Choroid plexus epithelial cell (primary cell): ENCODE results near the gene MAGT1.
"Not testable (repeated sequence)": the region's sequence is repeated elsewhere in the genome, so short reads cannot be mapped to it uniquely, and the experiment has no call there.

ENCODE experiments used
- DNase-seq: peaks from one replicate; pipeline ENCODE4 v3.0.0-alpha.2; 2010; ENCODE audit warnings: low read depth
- H3K4me3 ChIP-seq: 2 replicates; pipeline ENCODE4 v1.5.1; 2011; ENCODE audit warnings: low read depth, mild to moderate bottlenecking, control low read depth, low read length, moderate library complexity
- TF ChIP-seq, protein P1 (sequence below): conservative IDR thresholded peaks from 2 replicates; pipeline ENCODE4 v1.5.1; 2011; ENCODE audit warnings: low read depth, mild to moderate bottlenecking, control low read depth, inconsistent platforms, low read length, moderate library complexity

MAGT1 gene

DNA sequence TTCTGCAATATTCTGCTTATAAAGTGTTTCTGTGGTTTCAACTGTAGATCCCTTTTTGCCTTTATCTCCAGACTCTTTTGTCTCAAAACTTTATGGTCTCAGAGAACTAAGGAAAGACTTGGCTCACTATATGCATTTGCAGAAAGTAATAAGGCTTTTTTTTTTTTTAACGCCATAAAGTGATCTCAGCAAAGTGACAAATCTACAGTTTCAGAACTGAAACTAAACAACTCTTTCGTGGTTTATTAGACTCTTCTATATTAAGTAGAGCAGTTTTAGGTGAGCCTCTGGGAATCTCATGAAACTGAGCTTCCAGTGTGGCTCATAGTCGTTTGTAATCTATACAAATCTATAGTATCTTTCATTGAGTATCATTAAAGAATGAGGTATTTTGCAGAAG, 30.5 kb upstream of the MAGT1 start:
- TF ChIP-seq, protein P1, sequence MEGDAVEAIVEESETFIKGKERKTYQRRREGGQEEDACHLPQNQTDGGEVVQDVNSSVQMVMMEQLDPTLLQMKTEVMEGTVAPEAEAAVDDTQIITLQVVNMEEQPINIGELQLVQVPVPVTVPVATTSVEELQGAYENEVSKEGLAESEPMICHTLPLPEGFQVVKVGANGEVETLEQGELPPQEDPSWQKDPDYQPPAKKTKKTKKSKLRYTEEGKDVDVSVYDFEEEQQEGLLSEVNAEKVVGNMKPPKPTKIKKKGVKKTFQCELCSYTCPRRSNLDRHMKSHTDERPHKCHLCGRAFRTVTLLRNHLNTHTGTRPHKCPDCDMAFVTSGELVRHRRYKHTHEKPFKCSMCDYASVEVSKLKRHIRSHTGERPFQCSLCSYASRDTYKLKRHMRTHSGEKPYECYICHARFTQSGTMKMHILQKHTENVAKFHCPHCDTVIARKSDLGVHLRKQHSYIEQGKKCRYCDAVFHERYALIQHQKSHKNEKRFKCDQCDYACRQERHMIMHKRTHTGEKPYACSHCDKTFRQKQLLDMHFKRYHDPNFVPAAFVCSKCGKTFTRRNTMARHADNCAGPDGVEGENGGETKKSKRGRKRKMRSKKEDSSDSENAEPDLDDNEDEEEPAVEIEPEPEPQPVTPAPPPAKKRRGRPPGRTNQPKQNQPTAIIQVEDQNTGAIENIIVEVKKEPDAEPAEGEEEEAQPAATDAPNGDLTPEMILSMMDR, result no peak
- H3K4me3 ChIP-seq, result no peak overlapping the region
- DNase-seq, result no peak

DNA sequence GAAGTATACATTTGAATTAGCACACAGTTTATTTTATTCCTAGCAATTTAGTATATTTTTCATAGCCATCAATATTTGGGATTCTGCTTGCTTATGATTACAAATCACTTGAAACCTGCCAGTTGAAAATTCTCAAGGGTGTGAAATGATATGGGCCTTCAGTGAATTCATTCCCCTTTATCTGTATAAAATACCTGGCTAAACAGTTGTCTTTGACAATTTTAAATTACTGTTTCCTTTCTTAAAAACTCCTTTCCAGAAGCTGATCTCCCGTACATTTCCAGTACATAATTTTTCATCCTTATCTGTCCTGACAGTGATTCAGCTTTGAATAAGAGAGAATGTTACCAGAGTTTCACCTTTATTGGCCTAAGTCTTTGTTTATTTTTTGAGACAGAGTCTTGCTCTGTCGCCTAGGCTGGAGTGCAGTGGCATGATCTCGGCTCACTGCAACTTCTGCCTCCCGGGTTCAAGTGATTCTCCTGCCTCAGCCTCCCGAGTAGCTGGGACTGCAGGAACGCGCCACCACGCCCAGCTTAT, 29.2 kb upstream of the MAGT1 start:
- TF ChIP-seq, protein P1, result no peak
- no peak overlapping the region for H3K4me3 ChIP-seq
- no peak for DNase-seq

DNA sequence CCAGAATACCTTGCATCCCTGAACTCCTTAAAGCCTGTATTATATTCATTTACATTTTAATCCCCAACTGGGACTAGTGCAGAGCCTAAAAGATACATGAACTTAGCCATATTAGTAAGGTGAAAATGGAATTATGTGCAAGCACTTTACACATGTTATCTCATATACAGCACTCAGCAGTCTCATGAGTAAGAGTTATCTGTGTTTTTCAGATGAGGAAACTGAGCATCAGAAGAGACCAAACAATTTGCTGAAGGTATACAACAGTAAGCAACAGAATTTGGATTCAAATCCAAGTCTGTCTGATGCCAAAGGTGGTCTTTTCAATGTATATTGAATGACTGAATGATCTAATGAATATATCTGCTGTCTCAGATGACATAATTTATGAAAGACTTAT, 27.6 kb upstream of the MAGT1 start:
- no peak for DNase-seq
- TF ChIP-seq, protein P1, result no peak
- no peak overlapping the region for H3K4me3 ChIP-seq

DNA sequence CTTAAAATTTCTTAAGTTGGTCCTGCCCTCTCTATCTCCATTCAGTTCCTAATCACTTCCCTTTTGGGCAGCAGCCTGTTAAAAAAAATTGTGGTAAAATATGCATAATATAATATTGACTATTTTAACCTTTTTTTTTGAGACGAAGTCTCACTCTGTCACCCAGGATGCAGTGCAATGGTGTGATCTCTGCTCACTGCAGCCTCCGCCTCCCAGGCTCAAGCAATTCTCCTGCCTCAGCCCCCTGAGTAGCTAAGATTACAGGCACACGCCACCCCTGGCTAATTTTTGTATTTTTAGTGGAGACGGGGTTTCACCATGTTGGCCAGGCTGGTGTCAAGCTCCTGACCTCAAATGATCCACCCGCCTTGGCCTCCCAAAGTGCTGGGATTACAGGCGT, 24.1 kb upstream of the MAGT1 start:
- not testable (repeated sequence) for DNase-seq, H3K4me3 ChIP-seq

DNA sequence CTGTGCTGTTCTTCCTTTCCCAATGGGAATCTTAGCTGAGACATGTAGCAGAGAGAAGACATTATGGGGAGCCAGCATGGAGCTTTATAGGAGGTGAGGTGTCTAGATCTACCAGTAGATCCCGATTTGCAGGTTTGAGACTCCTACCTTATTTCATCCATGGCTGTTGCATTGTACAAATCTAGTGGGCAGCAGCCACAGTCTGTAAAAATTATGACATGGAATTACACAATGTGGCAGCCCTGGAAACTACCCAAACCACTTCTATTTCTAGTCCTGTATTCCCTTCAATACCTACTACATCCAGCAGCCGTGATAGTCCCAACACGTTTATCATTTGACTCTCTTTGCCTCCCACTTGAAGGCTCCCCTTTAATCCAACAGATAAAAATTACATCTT, 23.3 kb upstream of the MAGT1 start:
- no peak overlapping the region for H3K4me3 ChIP-seq
- TF ChIP-seq, protein P1, result no peak
- DNase-seq, result peak; percentile 34

DNA sequence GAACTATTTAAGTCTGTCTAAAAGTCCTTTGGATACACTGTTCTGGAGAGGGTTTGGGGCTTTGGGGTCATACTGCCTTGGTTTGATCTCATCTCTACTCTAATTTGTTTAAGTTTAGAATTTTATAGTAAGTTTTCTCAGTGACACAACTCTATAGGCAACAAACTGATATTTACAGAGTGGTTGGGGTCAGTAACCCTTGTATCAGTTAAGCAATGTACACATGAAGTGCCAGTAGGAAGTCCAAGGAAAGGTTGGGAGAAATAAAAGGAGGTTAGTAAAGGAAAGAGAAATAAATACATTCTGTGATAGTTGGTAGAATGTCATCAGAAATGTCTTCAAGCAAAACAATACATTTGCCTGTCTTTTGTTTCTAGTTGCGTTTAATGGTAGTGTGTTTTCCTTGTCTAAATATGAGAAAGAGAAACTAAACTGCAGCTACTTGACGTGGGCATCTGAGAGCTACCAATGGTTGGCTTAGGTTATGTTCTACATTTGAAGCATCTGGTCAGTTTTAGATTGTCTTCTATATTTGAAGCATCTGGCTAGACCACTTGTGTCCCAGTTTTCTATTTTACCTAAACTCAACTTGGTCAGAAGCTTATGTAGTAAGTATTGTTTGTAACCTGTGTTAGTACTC, 22.2 kb upstream of the MAGT1 start:
- TF ChIP-seq, protein P1, result no peak
- no peak for DNase-seq
- H3K4me3 ChIP-seq, result no peak overlapping the region

DNA sequence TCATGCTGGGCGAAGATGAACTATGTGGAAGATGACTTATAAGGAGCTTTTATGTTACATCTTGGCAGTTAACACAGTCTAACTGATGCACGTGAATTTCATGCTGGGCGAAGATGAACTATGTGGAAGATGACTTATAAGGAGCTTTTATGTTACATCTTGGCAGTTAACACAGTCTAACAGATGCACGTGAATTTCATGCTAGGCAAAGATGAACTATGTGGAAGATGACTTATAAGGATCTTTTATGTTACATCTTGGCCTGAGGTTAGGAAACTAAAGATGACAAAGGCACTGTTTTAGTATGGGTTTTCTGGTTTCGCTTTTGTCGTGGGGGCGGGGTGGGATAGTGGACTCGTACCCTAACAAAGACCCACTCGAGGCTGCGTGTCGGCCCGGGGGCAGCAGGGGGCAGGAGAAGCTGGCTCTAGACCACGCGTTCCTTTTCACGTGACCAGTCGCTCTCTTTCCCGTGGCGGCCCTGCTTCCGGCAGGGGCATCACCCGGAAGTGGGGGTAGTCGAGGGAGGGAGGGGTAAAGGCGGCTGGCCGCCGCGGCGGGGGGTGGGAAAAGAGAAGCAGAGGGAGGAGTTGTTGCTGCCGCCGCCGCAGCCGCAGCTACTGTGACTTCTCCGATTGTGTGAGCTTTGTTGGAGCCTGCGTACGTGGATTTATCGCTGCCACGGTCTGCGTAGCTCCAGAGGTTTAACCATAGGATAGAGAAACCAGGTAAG, 15.0 kb upstream of the MAGT1 start, which contains the start of gene ATP7A:
Gene ATP7A, plus strand, starts transcription at position 586 of the 733 bp plus-strand sequence. CDS start 60,949 bp downstream, outside the sequence.
- peak; percentile 88 for DNase-seq
- H3K4me3 ChIP-seq, result peak within 1 kb of the TSS; percentile 69
- TF ChIP-seq, protein P1, result peak; percentile 60
